ENCODE data around the gene GATD1.
A peak's percentile ranks its signal among the peaks of the same experiment; 100 is the strongest.

GATD1 gene

DNA sequence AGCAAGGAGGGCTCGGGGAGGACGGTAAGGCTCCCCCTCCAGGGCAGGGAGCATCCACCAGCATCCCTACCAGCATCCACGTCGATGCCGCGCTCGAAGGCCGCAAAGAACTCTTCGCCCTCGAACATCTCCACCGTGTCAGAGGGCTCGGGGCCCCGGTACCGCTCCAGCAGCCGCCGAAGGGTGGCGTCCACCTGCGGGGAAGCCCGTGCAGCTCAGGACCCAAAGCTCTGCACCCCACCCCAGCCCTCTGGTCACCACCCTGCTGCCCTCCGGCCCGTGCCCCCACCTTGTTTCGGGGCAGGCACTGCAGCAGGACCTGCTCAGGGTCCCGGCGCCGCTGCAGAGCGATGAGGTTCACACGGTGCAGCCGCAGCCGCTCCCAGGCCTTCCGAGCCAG, 23.2 kb upstream of the GATD1 start:
- TF ChIP-seq FOXP2 (optimal IDR thresholded peaks at IDR 0.05; ENCODE audit: control extremely low read depth, extremely low read length, insufficient read depth): no peak
- no peak for TF ChIP-seq EZH2 (IDR thresholded peaks at IDR 0.05)
- TF ChIP-seq POLR2AphosphoS5 (IDR thresholded peaks at IDR 0.05; ENCODE audit: borderline replicate concordance, low read depth, low read length): no peak
- no peak for DNase-seq (ENCODE audit: low read depth, low spot score)
- no peak overlapping the region for H3K9ac ChIP-seq (ENCODE audit: insufficient read length)
- H3K27ac ChIP-seq: no peak overlapping the region
- no peaks in the 10 kb centered on the region for H3K9me3 ChIP-seq (ENCODE audit: low read depth, low read length)
- no peaks in the 10 kb centered on the region; the same call in 1 of the 2 replicates for H3K36me3 ChIP-seq (ENCODE audit: insufficient read depth, low read length)
- no peak overlapping the region for H3K4me3 ChIP-seq

DNA sequence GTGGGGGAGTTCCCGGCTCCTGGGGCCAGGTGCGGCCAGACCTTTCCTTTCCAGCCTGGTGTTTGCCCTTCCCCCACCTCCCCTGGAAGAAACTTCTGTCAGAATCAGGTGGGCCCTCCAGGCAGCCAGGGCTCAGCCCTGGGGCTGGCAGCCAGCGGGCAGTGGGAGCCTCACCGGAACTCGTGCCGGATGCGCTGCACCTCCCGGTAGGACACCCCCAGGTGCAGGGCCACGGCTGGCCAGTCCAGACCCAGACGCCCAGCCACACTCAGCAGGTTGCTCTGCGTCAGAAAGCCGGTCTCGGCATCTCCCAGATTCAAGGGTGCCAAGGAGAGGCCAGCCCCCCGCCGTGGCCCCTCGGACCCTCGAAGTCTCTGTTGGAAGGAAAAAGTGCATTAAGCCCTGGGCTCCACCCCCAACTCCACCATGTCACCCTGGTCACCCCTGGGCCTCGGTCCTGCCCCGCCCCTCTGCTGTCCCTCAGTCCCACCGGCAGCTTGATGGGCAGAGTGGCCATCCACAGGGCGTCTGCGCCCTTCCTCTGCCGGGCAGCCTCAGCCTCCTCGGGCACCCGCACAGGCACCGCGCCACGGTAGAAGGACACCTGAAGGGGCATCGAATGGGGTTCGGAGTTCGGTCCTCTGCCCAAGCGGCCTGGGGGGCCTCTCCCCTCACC, 22.5 kb upstream of the GATD1 start:
- TF ChIP-seq FOXP2 (optimal IDR thresholded peaks at IDR 0.05; ENCODE audit: control extremely low read depth, extremely low read length, insufficient read depth) (no peak), EZH2 (IDR thresholded peaks at IDR 0.05) (no peak), POLR2AphosphoS5 (IDR thresholded peaks at IDR 0.05; ENCODE audit: borderline replicate concordance, low read depth, low read length) (no peak)
- H3K9ac ChIP-seq (ENCODE audit: insufficient read length): no peak overlapping the region
- H3K36me3 ChIP-seq (ENCODE audit: insufficient read depth, low read length): no peaks in the 10 kb centered on the region; the same call in 1 of the 2 replicates
- no peak for DNase-seq (ENCODE audit: low read depth, low spot score)
- no peak overlapping the region for H3K4me3 ChIP-seq
- no peak overlapping the region for H3K27ac ChIP-seq
- H3K9me3 ChIP-seq (ENCODE audit: low read depth, low read length): no peaks in the 10 kb centered on the region

DNA sequence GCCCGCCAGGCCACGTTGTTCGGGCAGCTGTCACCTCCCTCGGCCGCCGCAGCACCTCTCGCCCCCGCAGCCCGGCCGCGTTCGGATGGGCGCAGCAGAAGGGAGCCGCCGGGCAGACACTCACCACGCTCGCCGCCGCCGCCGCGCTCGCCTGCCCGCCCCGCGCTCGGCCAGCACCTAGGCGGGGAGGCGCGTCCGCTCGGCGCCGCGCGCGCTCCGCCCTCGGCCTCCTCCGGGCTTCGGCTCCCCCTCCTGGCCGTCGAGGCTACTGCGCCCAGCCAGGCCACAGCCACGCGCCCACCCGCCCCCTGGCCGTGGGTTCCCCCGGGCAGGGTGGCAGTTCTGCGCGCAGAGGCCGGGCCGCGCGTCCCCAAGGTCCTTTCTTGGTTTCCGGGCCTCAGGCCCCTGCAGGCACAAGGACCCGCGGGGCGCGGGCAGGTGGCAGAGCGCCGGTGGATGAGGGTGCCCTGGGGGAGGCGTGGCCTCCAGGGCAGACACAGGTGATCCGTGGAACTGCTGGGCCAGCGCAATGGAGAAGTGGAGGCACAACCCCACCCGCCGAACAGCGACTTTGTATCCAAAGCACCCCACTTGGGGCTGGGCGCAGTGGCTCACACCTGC, 20.9 kb upstream of the GATD1 start, which contains the start of gene SLC25A22:
Gene SLC25A22, minus strand, starts transcription at position 189 of the 621 bp plus-strand sequence. CDS start 3,275 bp downstream, outside the sequence.
- peak within 1 kb of the TSS; percentile 89 for H3K27ac ChIP-seq
- H3K4me3 ChIP-seq: peak within 1 kb of the TSS; percentile 94
- no peaks in the 10 kb centered on the region; the same call in 1 of the 2 replicates for H3K36me3 ChIP-seq (ENCODE audit: insufficient read depth, low read length)
- no peak for DNase-seq (ENCODE audit: low read depth, low spot score)
- no peaks in the 10 kb centered on the region for H3K9me3 ChIP-seq (ENCODE audit: low read depth, low read length)
- peak within 1 kb of the TSS; percentile 74 for H3K9ac ChIP-seq (ENCODE audit: insufficient read length)
- TF ChIP-seq EZH2 (IDR thresholded peaks at IDR 0.05): no peak
- no peak; the same call in 1 of the 2 replicates for TF ChIP-seq POLR2AphosphoS5 (IDR thresholded peaks at IDR 0.05; ENCODE audit: borderline replicate concordance, low read depth, low read length)

DNA sequence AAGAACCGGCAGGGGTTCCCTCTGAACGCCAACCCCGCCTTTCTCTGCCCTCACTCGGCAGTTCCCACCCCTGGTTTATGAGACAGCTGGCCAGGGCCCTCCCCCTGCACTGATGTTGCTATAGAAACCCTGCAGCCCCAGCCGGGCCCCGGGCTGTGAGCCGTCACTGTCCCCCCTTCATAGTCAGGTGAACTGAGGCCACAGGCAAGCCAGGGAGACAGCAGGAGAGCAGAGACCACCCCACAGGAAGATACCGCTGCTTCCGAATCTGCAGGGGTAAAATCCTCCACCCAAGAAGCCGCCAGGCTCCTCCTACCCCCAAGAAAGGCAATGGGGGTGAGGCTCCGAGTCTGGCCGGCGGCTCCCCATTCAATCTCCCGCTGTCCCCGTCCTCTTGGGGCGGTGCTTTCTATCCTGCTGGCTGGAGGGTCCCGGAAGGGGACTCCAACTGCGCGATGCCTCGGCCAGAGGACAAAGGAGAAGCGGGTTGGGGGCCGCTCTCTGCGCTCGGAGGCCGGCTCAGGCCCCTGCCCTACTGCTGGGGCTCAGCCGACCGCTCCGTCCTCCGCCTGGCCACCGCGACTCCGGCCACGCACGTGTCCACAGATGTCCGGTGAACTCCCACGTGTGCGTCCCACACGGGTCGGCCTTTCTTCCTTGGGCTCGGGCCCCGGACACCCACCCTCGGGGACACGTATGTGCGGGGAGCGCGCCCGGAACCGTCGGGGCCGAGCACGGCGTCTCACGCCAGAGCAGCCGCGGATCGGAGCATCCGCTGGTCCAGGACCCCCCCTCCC, 20.2 kb upstream of the GATD1 start:
- peak overlapping the region; percentile 74 for H3K9ac ChIP-seq (ENCODE audit: insufficient read length)
- H3K9me3 ChIP-seq (ENCODE audit: low read depth, low read length): no peaks in the 10 kb centered on the region
- H3K4me3 ChIP-seq: peak overlapping the region; percentile 94
- H3K27ac ChIP-seq: peak overlapping the region; percentile 89
- DNase-seq (ENCODE audit: low read depth, low spot score): peak; percentile 56
- no peaks in the 10 kb centered on the region; the same call in 1 of the 2 replicates for H3K36me3 ChIP-seq (ENCODE audit: insufficient read depth, low read length)
- no peak for TF ChIP-seq POLR2AphosphoS5 (IDR thresholded peaks at IDR 0.05; ENCODE audit: borderline replicate concordance, low read depth, low read length)

- H3K4me3 ChIP-seq: peak overlapping the region; percentile 94
- TF ChIP-seq EZH2 (IDR thresholded peaks at IDR 0.05) (no peak), POLR2AphosphoS5 (IDR thresholded peaks at IDR 0.05; ENCODE audit: borderline replicate concordance, low read depth, low read length) (no peak; the same call in 1 of the 2 replicates), FOXP2 (optimal IDR thresholded peaks at IDR 0.05; ENCODE audit: control extremely low read depth, extremely low read length, insufficient read depth) (no peak)
- no peaks in the 10 kb centered on the region for H3K9me3 ChIP-seq (ENCODE audit: low read depth, low read length)
- no peaks in the 10 kb centered on the region; the same call in 1 of the 2 replicates for H3K36me3 ChIP-seq (ENCODE audit: insufficient read depth, low read length)
- no peak for DNase-seq (ENCODE audit: low read depth, low spot score)
- peak overlapping the region; percentile 12 for H3K9ac ChIP-seq (ENCODE audit: insufficient read length)
- H3K27ac ChIP-seq: peak overlapping the region; percentile 89
Observed at GRCh38 chr11:796565-797295, 19.4 kb upstream of the GATD1 start.

DNA sequence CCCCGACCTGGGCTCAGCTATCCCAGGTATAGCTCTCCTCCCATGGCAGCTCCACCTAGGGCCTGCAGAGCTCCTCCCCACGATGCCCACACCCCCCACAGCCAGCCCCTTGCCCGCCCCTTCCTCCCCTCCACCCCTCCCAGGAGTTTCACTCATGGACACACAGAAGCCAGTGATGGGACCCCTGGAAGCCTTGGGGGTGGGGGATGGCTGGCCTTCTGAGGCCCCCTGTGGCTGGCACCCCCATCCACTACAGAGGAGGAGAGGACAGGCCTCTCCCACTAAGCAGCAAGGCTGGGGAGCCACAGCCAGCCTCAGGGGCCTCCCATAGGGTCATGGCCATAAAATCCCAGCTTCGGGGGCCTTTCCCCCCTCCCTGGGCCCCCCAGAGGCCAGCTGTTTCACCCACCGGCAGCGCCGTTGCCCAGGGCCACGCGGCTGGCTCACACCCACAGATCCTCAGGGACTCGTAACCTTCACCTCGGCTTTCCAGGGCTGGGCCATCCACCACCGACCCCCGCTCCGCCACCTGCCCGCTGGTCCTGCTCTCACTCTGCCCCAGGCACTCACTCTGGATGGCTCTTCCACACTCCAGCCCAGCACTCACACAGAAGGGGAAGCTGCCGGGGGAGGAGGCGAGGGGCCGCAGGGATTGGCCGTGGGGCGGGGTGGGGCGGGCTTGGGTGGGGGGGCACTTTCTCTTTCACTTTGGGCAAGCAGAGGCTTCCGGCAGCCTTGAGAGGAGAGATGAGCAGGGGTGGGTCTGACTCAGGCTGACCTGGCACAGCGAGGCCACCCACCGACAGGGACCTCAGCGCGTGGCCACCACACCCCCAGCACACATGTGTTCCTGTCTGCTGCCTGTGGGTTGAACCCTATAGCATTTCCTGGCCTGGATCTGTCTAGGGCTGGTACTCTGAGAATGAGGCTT, 18.6 kb upstream of the GATD1 start:
- Histone ChIP-seq H3K36me3 (ENCODE audit: insufficient read depth, low read length) (no peaks in the 10 kb centered on the region; the same call in 1 of the 2 replicates), H3K4me3 (peak overlapping the region; percentile 94), H3K9me3 (ENCODE audit: low read depth, low read length) (no peaks in the 10 kb centered on the region), H3K27ac (peak overlapping the region; percentile 89; the same call in 1 of the 2 replicates), H3K9ac (ENCODE audit: insufficient read length) (peak overlapping the region; percentile 60)
- DNase-seq (ENCODE audit: low read depth, low spot score): no peak
- TF ChIP-seq FOXP2 (optimal IDR thresholded peaks at IDR 0.05; ENCODE audit: control extremely low read depth, extremely low read length, insufficient read depth) (no peak), POLR2AphosphoS5 (IDR thresholded peaks at IDR 0.05; ENCODE audit: borderline replicate concordance, low read depth, low read length) (peak; percentile 46), EZH2 (IDR thresholded peaks at IDR 0.05) (no peak)
